K562 (cell line): ENCODE results near the gene MRO. TPM values are rescaled to one million over a fixed set of nuclear protein-coding genes. Genes with fewer than 3 reads are reported as not detected.

Experiments
- CREB3L1 ChIP-seq: fragments of 450-650 bp; IDR thresholded peaks from 2 replicates; pipeline ENCODE4 v1.6.1; 2014; ENCODE audit warnings: low read depth, mild to moderate bottlenecking, moderate library complexity, borderline replicate concordance
- RREB1 ChIP-seq: fragments of 250-450 bp; sonication (Bioruptor Pico); IDR thresholded peaks from 2 replicates; pipeline ENCODE4 v1.4.0; 2020
- SMC3 ChIP-seq: conservative IDR thresholded peaks from 2 replicates; pipeline ENCODE4 v1.6.1; 2011; ENCODE audit warnings: low read depth, low read length, improper control_type of control experiment; ENCODE audit not compliant: insufficient read depth
- polyA plus RNA-seq, 8 experiments: library from polyadenylated mRNA; depleted of rRNA in 4 of 8; stranded (reverse) in 5 of 8; unstranded in 3 of 8; fragments of >200 nt; fragmentation: Nextera tagmentation in 2 of 8; fragmentation: Illumina TruSeq in 1 of 8; extraction: Ambion mirVana in 2 of 8; extraction: Trizol in 1 of 8; gene quantifications; 2 replicates each; pipeline versions ENCODE4 v1.2.1 to v1.2.3, GENCODE V29; 2011 to 2014; ENCODE audit warnings: inconsistent platforms in 1 of 8, missing spikeins in 1 of 8
- total RNA-seq, 7 experiments: library from RNA; depleted of rRNA in 6 of 7; stranded (reverse); fragments of >200 nt in 6 of 7; fragmentation: Illumina TruSeq in 2 of 7; extraction: Trizol in 2 of 7; gene quantifications; 2 replicates each; pipeline versions ENCODE4 v1.2.1 to v1.2.3, GENCODE V29; 2011 to 2021; ENCODE audit warnings: low replicate concordance in 1 of 7

MRO gene
- total and polyA plus RNA-seq, 9 of the 15 experiments (the other 6 are each of a cell fraction or from before 2014, with no cell fraction given): 0.06 TPM; not detected in 8

- TF ChIP-seq RREB1 (CRISPR knock-in tag) (no peak), SMC3 (no peak), CREB3L1 (no peak)
These were observed 10.7 kb upstream of the MRO start (continued) for GRCh38 chr18:50830544-50830943.
